HG03342 (cell line): ENCODE results near the gene RNF130.

Experiments
- ATAC-seq: cut with Tn5 transposase; IDR thresholded peaks from one replicate; pipeline ENCODE4 v1.9.1; 2021; ENCODE audit warnings: mild to moderate bottlenecking, moderate library complexity; ENCODE audit not compliant: unreplicated experiment

RNF130 gene

GRCh38 chr5:180060192-180060591 is 11.4 kb downstream of the RNF130 start:
- ATAC-seq, result no peak

GRCh38 chr5:180059326-180059725 is 12.2 kb downstream of the RNF130 start:
- ATAC-seq, result no peak

GRCh38 chr5:180056153-180056552 is 15.4 kb downstream of the RNF130 start:
- ATAC-seq, result no peak

- ATAC-seq, result no peak
These were observed 17.3 kb downstream of the RNF130 start for GRCh38 chr5:180054226-180054625.

GRCh38 chr5:180053061-180053602 is 18.4 kb downstream of the RNF130 start:
- no peak for ATAC-seq

GRCh38 chr5:180052211-180052818 is 19.2 kb downstream of the RNF130 start:
- no peak for ATAC-seq

GRCh38 chr5:180050121-180050940 is 21.2 kb downstream of the RNF130 start:
- no peak for ATAC-seq

GRCh38 chr5:180049185-180049548 is 22.4 kb downstream of the RNF130 start:
- no peak for ATAC-seq

- no peak for ATAC-seq
These were observed 23.9 kb downstream of the RNF130 start for GRCh38 chr5:180047667-180048066.

- ATAC-seq, result no peak
These were observed 24.9 kb downstream of the RNF130 start for GRCh38 chr5:180046656-180047055.

- no peak for ATAC-seq
These were observed 25.6 kb downstream of the RNF130 start for GRCh38 chr5:180045889-180046499.

GRCh38 chr5:180043377-180043776 is 28.2 kb downstream of the RNF130 start:
- no peak for ATAC-seq

GRCh38 chr5:180041301-180042274 is 30.0 kb downstream of the RNF130 start:
- ATAC-seq, result no peak

GRCh38 chr5:180040287-180041214 is 31.0 kb downstream of the RNF130 start:
- ATAC-seq, result no peak

- no peak for ATAC-seq
These were observed 36.2 kb downstream of the RNF130 start for GRCh38 chr5:180035206-180035931.

GRCh38 chr5:180034564-180034963 is 37.0 kb downstream of the RNF130 start:
- no peak for ATAC-seq

GRCh38 chr5:180027459-180028089 is 44.0 kb downstream of the RNF130 start:
- ATAC-seq, result no peak

GRCh38 chr5:180026734-180027458 is 44.7 kb downstream of the RNF130 start:
- ATAC-seq, result no peak
